ENCODE measurements around the gene ESYT2. TPM values are rescaled to one million over a fixed set of nuclear protein-coding genes. Genes with fewer than 3 reads are reported as not detected.
A peak's percentile ranks its signal among the peaks of the same experiment; 100 is the strongest.
"Not testable (repeated sequence)": the region's sequence is repeated elsewhere in the genome, so short reads cannot be mapped to it uniquely, and the experiment has no call there.

Gene ESYT2
- total and polyA plus RNA-seq, 2 of the 4 experiments (the other 2 are of a cell fraction), result 26.7 to 69.9 TPM

DNA sequence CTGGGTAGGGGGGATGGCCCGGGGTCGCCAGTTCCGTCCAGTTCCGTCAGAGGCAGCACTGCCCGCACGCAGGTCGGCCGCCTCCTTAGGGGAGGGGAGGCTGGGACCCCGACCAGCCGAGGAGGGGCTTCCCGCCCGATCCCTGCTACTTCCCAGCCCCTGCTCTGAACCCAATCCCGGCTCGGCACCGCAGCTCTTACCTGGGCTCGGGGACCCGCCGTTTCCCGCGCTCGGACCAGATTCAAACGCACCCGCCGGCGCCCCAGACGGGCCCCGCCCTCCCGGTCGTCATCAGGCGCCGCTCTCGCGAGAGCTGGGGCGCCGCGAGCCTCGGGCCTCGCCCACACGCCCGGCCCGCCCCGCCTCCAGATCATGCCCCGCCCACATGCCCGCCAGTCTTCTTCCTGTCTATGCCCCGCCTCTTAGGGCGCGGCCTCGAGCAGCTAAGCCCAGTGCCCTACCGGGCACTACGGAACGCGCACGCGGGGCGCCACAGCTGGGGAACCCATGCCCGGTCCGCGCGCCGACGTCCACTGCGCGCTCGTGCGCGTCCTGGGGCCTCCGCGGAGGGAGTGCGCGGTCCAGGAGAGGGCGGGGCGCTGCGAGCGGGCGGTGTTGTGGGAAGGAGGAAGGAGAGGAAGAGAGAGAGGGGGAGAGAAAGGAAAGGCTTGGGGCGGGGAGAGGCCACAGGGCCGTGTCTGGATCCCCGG, 124.6 kb downstream of the ESYT2 start, which contains the start of gene NCAPG2 (continued):
- TF ChIP-seq MAZ (IDR thresholded peaks at IDR 0.05; ENCODE audit: borderline replicate concordance, low read depth, low read length) (peak; percentile 91; the same call in 1 of the 2 replicates), RAD21 (IDR thresholded peaks at IDR 0.05; ENCODE audit: low read length) (peak; percentile 26; the same call in 1 of the 2 replicates), FOS (IDR thresholded peaks at IDR 0.05; ENCODE audit: low read depth, low read length) (no peak), POLR2A (IDR thresholded peaks at IDR 0.05; ENCODE audit: low read depth, low read length) (no peak; the same call in 1 of the 2 replicates)

DNA sequence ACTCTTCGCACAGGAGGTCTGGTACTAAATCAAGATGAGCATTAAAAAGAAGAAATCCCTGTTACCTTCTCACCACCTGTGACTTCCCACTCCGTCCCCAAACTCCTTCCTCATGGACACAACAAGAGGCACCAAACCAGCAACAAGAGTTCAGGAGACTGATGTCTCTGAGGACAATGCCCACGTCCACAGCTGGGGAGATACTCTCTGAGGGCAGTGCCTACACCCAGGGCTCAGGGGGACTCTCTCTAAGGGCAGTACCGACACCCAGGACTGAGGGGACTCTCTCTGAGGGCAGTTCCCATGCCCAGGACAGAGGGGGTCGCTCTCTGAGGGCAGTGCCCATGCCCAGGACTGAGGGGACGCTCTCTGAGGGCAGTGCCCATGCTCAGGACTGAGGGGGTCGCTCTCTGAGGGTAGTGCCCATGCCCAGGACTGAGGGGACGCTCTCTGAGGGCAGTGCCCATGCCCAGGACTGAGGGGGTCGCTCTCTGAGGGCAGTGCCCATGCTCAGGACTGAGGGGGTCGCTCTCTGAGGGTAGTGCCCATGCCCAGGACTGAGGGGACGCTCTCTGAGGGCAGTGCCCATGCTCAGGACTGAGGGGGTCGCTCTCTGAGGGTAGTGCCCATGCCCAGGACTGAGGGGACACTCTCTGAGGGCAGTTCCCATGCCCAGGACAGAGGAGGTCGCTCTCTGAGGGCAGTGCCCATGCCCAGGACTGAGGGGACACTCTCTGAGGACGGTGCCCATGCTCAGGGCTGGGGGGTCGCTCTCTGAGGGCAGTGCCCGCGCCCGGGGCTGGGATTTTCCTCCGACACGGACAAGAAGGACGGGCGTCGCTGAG, 125.4 kb downstream of the ESYT2 start:
- H3K4me1 ChIP-seq (ENCODE audit: control insufficient read depth, insufficient read depth, low read length); dilution Hi-C loops (cut with HindIII; ENCODE audit: low sequenced_read_pairs, unreplicated experiment); ATAC-seq (ENCODE audit: low read depth); H4K20me1 ChIP-seq (ENCODE audit: insufficient read depth, low read length); H2BK15ac ChIP-seq (ENCODE audit: low read depth, low read length); H3K9me3 ChIP-seq (ENCODE audit: control insufficient read depth, insufficient read depth, low read length); in situ Hi-C loops (cut with MboI; ENCODE audit: low sequenced_read_pairs); H3K27me3 ChIP-seq (ENCODE audit: control insufficient read depth, insufficient read depth, low read length); DNase-seq; H4K5ac ChIP-seq (ENCODE audit: low read depth, low read length); H2BK20ac ChIP-seq (ENCODE audit: low read depth, low read length); POLR2A ChIA-PET (ENCODE audit: unreplicated experiment); H3K18ac ChIP-seq (ENCODE audit: low read depth, low read length); BruUV-seq (replicated peaks); H3K36me3 ChIP-seq (ENCODE audit: control insufficient read depth, insufficient read depth, low read length): not testable (repeated sequence)
- peak overlapping the region; percentile 86 for H2AK5ac ChIP-seq (ENCODE audit: low read depth, low read length)
- 40% methylated on average over 1 of the region's 23 CpGs; no CpG with 5 or more reads in 1 of the 2 experiments for WGBS, 2 experiments (ENCODE audit: extremely low coverage in 2 of 2, insufficient read length in 1 of 2)
- peak overlapping the region; percentile 75 for H3K14ac ChIP-seq (replicated peaks; ENCODE audit: low read depth, low read length)
- H4K8ac ChIP-seq (ENCODE audit: low read depth in 2 of 2, low read length in 2 of 2), result peak overlapping the region in 1 of 2 experiments; percentile 19; a peak in 1 of 4 replicates
- H4K91ac ChIP-seq (ENCODE audit: insufficient read depth, low read depth, low read length), result peak overlapping the region; percentile 73
- H3K56ac ChIP-seq (ENCODE audit: extremely low read depth, insufficient read depth, low read length), result 0 out of 2 replicates have a peak overlapping the region, but pooled peaks have one; percentile 35
- peak overlapping the region; percentile 73 for H3K9ac ChIP-seq (ENCODE audit: low read depth, low read length)
- CTCF ChIA-PET, result interaction anchor here (0.6 kb wide), 1 partner anchor 39 kb away, joined by 3 read pairs; no protein-coding TSS in a partner anchor
- H3K4me2 ChIP-seq (ENCODE audit: low read depth, low read length), result peak overlapping the region; percentile 90
- H3K4ac ChIP-seq (ENCODE audit: low read depth, low read length), result peak overlapping the region; percentile 25
- peaks cover 19% of the 10 kb centered on the region for H3K9me1 ChIP-seq (ENCODE audit: insufficient read depth, low read length)
- peak overlapping the region; percentile 92 for H2AFZ ChIP-seq (replicated peaks; ENCODE audit: low read length, poor library complexity)
- peaks cover 15 to 45% of the 10 kb centered on the region in 2 experiments for H3K79me1 ChIP-seq (ENCODE audit: low read depth in 1 of 2, low read length in 2 of 2)
- peak overlapping the region; percentile 39 for H2BK5ac ChIP-seq (ENCODE audit: low read depth, low read length, poor library complexity, severe bottlenecking)
- peak overlapping the region; percentile 87 for H3K4me3 ChIP-seq (ENCODE audit: insufficient read depth, low read depth, low read length)
- H2BK120ac ChIP-seq (ENCODE audit: low read depth, low read length), result peak overlapping the region; percentile 8; the same call in 1 of the 2 replicates
- intact Hi-C loops (cut with micrococcal nuclease), result loop anchor here (2.0 kb wide), 4 partner anchors 37 to 153 kb away; partner anchors contain the start of genes DYNC2I1 and ESYT2
- H3K27ac ChIP-seq (ENCODE audit: insufficient read depth, low read length), result peak overlapping the region; percentile 42
- peak overlapping the region; percentile 99 for H2AK9ac ChIP-seq (replicated peaks; ENCODE audit: low read depth, low read length, poor library complexity)
- peak overlapping the region; percentile 59 for H3K23ac ChIP-seq (ENCODE audit: low read depth, low read length)
